HG03064 (cell line): ENCODE data around the gene FLNB.

Source experiments
- ATAC-seq: cut with Tn5 transposase; IDR thresholded peaks from one replicate; pipeline ENCODE4 v1.9.1; 2021; ENCODE audit warnings: low read depth; ENCODE audit not compliant: unreplicated experiment

The FLNB gene, protein sequence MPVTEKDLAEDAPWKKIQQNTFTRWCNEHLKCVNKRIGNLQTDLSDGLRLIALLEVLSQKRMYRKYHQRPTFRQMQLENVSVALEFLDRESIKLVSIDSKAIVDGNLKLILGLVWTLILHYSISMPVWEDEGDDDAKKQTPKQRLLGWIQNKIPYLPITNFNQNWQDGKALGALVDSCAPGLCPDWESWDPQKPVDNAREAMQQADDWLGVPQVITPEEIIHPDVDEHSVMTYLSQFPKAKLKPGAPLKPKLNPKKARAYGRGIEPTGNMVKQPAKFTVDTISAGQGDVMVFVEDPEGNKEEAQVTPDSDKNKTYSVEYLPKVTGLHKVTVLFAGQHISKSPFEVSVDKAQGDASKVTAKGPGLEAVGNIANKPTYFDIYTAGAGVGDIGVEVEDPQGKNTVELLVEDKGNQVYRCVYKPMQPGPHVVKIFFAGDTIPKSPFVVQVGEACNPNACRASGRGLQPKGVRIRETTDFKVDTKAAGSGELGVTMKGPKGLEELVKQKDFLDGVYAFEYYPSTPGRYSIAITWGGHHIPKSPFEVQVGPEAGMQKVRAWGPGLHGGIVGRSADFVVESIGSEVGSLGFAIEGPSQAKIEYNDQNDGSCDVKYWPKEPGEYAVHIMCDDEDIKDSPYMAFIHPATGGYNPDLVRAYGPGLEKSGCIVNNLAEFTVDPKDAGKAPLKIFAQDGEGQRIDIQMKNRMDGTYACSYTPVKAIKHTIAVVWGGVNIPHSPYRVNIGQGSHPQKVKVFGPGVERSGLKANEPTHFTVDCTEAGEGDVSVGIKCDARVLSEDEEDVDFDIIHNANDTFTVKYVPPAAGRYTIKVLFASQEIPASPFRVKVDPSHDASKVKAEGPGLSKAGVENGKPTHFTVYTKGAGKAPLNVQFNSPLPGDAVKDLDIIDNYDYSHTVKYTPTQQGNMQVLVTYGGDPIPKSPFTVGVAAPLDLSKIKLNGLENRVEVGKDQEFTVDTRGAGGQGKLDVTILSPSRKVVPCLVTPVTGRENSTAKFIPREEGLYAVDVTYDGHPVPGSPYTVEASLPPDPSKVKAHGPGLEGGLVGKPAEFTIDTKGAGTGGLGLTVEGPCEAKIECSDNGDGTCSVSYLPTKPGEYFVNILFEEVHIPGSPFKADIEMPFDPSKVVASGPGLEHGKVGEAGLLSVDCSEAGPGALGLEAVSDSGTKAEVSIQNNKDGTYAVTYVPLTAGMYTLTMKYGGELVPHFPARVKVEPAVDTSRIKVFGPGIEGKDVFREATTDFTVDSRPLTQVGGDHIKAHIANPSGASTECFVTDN (N-terminal part only)

GRCh38 chr3:58008141-58009025 is at the start of gene FLNB:
FLNB (plus strand) TSS chr3:58008422; CDS start chr3:58008565, 143 bp downstream.
- ATAC-seq: peak; percentile 58

GRCh38 chr3:57958642-57959422 is 49.4 kb upstream of the FLNB start:
- no peak for ATAC-seq

DNA sequence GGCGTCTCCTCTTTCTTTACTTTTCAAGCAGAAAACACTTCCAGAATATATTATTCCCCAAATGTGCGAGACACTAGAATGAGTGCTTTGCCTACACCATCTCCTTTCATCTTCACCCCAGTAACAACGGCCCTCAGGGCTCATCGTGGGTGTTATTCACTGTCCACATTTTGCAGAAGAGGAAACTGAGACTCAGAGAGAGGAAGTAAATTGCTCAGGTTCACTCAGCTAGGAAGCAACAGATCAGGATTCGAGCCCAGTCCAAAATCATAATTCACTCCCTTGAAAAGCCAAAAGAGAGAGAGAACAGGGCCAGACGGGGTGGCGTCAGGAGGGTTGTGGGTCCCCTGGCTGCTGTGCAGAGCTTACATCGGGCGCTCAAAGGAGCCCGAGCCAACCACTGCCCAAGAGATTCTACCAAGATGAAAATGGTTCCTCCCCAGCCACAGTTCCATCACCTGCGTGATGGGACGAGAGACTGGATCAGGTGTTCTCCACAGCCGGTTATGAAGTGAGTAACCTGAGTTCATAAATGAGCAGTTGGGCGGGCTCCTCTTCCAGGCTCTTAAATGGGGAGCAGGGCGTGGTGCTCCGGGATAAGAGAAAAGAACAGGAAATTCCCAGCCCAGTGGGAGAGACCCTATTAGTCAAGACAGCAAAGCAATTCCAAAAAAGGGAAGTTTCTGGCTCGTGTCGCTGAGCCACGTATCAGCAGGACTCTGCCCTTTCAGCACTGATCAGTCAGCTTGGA is 48.6 kb upstream of the FLNB start:
- ATAC-seq: no peak

DNA sequence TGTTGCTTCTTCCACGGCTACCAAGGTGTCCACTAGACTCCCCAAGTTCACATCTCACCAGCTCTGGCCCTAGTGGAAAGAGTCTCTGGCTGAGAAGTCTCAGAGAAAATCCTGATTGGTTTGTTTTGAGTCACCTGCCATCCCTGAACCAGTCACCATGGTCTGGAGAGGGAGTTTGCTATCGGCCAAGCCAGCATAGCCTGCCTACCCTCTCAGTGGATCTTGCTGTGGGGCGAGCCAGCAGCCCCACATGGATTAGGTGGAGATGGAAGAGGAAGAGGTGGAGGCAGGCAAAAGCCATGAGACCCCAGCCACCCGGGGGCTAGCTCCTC is 48.1 kb upstream of the FLNB start:
- ATAC-seq: no peak

DNA sequence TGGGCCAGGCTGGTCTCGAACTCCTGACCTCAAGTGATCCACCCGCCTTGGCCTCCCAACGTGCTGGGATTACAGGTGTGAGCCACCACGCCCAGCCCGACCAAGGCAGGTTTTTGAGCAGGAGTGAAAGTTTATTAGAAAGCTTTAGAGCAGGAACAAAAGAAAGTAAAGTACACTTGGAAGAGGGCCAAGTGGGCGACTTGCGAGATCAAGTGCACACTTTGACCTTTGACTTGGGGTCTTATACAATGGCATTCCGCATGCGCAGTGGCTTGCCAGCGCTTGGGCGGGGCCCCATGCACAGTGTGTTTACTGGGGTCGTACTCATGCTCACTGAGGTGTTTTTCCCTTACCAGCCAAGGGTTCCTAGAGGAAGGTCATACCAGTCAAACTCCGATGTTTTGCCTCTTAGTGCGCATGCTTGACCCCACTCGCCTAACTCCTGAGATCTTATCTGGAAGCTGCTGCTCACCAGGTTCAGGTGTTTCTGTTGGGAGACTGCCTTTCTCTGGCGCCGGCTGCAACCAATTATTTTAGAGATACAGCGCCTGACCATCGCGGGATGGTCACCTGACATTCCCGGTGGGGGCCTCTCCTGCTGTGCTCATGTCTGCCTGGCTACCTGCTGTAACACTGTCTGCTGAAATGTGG is 46.9 kb upstream of the FLNB start:
- ATAC-seq: no peak

- ATAC-seq: no peak
These were observed 46.3 kb upstream of the FLNB start for GRCh38 chr3:57961828-57962447.

DNA sequence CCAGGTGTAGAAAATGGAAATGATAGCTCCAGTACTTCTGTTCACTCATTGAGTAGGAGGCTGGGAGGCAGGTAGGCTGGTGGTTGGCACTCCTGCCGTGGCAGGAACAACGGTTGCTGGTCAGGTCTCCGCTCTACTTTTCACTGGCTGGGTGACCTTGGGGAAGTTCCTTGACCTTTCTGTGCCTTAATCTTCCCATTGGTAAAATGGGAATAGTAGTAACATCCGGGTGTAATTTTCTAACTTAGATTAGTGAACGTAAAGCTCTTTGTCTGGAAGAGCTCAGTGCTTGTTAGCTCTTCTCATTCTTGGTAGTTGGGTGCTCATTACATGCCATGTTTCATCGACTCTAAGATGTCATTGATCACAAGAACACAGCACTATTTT is 45.8 kb upstream of the FLNB start:
- no peak for ATAC-seq

DNA sequence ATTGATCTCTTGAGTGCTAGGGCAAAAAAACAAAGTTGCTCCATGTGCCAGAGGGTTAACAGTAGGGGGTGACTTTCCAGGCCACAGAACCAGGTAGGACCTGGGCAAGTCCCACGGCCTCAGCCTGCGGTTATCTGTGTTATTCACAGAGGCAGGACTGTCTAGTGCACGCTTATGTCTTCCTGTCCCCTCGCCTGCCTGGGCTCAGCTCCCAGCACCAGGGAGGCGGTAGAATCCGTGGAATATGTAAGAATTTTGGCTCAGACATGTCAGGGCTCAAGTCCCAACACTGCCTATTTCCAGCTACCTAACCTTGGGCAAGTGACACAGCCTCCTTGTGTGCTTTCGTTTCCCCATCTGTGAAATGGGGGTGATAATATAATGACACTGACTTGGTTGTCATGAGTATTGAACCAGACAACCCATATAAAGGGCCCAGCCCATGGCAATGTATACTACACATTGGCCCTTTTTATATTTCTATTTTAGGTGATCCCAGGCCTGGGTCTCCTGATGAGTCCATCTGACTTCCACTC is 44.3 kb upstream of the FLNB start:
- ATAC-seq: no peak

GRCh38 chr3:57966829-57967228 is 41.4 kb upstream of the FLNB start:
- ATAC-seq: no peak

- no peak for ATAC-seq
These were observed 40.6 kb upstream of the FLNB start for GRCh38 chr3:57967590-57967989.

GRCh38 chr3:57968501-57968900 is 39.7 kb upstream of the FLNB start:
- no peak for ATAC-seq

GRCh38 chr3:57971975-57972374 is 36.2 kb upstream of the FLNB start:
- no peak for ATAC-seq

- no peak for ATAC-seq
These were observed 35.6 kb upstream of the FLNB start for GRCh38 chr3:57972531-57973111.

DNA sequence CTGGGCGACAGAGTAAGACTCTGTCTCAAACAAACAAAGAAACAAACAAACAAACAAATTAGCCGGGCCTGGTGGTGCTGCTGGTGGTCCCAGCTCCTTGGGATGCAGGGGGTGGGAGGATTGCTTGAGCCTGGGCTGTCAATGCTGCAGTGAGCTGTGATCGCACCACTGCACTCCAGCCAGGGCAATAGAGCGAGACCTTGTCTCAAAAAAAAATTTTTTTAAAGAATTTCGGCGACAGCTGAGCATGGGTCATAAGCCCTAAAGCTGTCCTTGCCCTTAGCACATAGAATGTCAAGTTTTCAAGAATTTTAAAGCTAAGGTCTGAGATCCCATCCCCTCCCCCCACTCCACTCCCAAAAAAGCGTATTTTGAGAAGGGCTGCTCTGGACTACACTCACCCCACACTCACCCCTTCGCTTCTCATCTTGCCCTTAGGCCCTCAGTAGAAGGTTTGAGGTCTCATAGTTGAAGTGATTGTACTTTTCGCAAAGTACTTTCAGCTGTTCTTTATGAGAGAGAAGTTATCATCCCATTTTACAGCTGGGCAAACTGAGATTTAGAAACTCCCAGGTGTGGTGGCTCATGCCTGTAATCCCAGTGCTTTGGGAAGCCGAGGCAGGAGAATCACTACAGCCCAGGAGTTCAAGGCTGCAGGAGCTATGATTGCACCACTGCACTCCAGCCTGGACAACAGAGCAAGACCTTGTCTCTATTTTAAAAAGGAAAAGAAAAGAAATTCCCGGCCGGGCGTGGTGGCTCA is 34.3 kb upstream of the FLNB start:
- ATAC-seq: no peak

- ATAC-seq: no peak
These were observed 33.3 kb upstream of the FLNB start for GRCh38 chr3:57974796-57975388.

- no peak for ATAC-seq
These were observed 30.4 kb upstream of the FLNB start for GRCh38 chr3:57977818-57978235.
